HG03064 (cell line): Measurements from ENCODE around the gene G3BP1.
"Not testable (repeated sequence)": the region's sequence is repeated elsewhere in the genome, so short reads cannot be mapped to it uniquely, and the experiment has no call there.

Experiments
- ATAC-seq: cut with Tn5 transposase; IDR thresholded peaks from one replicate; pipeline ENCODE4 v1.9.1; 2021; ENCODE audit warnings: low read depth; ENCODE audit not compliant: unreplicated experiment

The G3BP1 gene

DNA sequence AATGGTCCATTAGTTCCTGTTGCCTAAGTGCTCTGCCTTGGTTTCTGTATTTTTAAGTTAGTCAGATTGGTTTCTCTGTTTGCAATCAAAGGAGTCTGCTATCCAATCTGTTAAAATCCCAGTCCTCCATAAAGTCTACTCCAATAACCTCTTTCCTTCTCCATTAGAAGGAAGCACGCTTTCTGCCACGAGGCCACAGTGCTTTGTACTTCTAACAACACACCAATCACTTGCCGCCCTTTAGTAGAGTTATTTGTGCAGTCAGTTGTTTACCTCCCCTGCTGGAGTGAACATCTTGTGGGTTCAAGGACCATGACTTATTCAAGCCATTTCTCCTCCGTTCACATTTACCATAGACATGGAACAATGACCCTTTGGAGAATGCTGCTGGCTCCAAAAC, 83.9 kb downstream of the G3BP1 start:
- ATAC-seq = no peak

GRCh38 chr5:151856861-151857260, 85.1 kb downstream of the G3BP1 start:
- ATAC-seq = no peak

DNA sequence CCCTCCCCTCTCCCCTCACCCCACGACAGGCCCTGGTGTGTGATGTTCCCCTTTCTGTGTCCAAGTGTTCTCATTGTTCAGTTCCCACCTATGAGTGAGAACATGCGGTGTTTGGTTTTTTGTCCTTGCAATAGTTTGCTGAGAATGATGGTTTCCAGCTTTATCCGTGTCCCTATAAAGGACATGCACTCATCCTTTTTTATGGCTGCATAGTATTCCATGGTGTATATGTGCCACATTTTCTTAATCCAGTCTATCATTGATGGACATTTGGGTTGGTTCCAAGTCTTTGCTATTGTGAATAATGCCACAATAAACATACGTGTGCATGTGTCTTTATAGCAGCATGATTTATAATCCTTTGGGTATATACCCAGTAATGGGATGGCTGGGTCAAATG, 89.1 kb downstream of the G3BP1 start:
- not testable (repeated sequence) for ATAC-seq
